Astrocyte of the spinal cord (primary cell): Measurements from ENCODE around the gene CEP83.

Experiments used
- DNase-seq: peaks from one replicate; pipeline ENCODE4 v3.0.0; 2011; ENCODE audit warnings: low read depth, low spot score
- H3K4me3 ChIP-seq: 2 replicates; pipeline ENCODE4 v1.5.1; 2011; ENCODE audit warnings: low read depth, mild to moderate bottlenecking, low read length, moderate library complexity
- CTCF ChIP-seq: IDR thresholded peaks from 2 replicates; pipeline ENCODE4 v1.5.1; 2012; ENCODE audit warnings: low read depth, mild to moderate bottlenecking, low read length, inconsistent platforms
- in situ Hi-C: cut with HindIII; loops from 2 replicates; pipeline ENCODE4 v1.10.0; 2017; ENCODE audit warnings: low sequenced_read_pairs

Gene CEP83

DNA sequence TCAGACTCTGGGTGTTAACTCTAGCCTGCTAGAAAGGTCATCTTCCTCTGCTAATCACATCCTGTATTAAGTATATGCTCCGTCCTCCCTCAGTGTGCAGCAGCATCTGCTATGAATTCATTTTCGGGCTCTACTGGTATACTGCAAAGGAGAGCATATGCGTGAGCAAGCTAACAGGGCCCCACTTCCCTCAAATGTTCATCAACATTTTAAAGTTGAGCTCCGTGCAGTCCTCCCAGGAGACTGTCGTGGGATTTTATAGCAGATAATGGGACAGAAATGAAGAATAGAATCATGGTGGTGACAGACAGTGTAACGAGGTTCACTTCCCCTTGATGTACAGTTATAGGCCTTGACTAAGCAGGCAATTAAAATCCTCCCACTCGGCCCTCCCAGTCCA lies 179.6 kb downstream of the CEP83 start:
- DNase-seq, result no peak
- H3K4me3 ChIP-seq, result no peak overlapping the region
- in situ Hi-C loops, result no loop called here
- no peak for TF ChIP-seq CTCF

DNA sequence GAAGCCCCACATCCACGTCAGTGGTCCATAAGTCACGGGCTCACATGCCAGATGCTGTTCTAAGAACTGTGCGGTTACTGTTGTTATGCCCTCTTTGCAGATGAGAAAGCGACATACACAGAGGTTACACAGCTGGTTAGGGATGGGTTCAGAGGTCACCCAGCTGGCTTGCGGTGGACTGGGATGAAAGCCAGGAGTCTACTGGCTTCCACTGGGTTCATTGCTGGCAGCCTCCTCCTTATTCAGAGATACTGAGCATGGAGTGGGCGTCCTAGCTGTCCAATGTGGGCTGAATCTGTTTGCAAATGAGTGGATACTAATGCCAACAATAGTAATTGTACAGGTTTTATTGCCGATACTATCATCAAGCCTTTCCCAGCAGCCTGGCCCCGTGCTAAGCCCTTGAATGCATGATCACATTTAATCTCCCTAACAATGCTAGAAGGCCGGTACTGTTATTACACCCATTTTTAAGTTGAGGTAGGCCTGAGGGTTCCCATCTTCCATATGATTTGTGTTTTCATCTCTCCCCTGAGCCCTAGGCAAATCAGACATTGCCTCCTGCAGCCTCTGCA lies 182.2 kb downstream of the CEP83 start:
- TF ChIP-seq CTCF, result no peak
- in situ Hi-C loops, result no loop called here

DNA sequence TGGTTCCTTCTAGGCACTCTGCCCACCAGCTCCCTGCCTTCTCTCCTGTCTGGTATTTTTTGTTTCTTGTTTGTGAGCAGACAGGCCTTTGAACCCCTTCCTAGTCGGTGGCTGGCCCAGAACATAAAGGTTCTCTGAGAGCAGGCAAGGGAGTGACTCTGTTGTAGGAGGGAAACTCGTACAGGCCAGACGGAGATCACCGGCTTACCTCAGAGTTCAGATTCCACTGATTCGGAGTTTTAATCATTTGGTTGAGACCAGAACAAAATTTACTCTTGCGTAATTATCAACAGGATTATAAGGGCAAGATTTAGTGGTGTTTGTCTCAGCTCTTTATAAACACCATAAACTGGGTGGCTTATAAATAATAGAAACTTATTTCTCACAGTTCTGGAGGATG lies 182.9 kb downstream of the CEP83 start:
- TF ChIP-seq CTCF, result no peak
- no peak overlapping the region for H3K4me3 ChIP-seq
- in situ Hi-C loops, result no loop called here
- no peak for DNase-seq

More for the DNA sequence above, 182.2 kb downstream of the CEP83 start:
- no peak overlapping the region for H3K4me3 ChIP-seq
- peak; percentile 22 for DNase-seq

DNA sequence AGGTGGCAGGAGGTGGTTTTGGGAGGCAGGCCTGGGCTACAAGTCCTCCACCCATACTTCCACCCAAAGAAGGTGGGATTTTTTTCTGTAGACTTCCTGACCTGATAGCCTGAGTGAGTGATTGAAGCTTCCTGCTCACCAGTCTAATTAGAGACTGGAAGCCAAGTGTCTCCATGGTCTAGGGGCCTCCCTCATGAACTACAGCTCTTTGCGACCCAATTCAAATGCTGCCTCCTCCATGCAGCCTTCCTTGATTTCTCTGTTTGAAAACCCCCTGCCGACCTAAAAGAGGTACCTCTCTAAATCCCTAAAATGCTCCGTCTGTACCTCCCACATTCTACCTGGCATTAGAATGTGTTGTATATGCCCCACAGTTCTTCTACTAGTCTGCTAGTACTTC lies 186.4 kb downstream of the CEP83 start:
- in situ Hi-C loops, result no loop called here

DNA sequence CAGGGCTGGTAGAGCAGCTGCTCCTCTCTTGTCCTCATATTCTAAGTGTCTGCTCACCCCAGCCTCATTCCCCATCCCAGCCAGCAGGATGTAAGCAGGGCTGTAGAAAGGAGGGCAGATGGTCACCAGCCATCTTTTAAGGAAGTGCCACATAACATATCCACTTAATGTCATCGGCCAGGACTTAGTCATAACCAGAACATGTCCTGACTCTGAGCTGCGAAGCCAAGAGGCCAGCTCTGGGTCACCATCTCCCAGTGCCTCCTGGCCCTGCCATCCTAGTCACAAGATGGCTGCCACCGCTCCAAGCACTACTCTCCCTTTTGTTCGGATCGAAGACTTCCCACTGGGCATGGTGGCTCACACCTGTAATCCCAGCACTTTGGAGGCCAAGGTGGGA lies 187.4 kb downstream of the CEP83 start:
- no peak for TF ChIP-seq CTCF
- H3K4me3 ChIP-seq, result no peak overlapping the region
- in situ Hi-C loops, result no loop called here
- no peak for DNase-seq

More for the DNA sequence above, 186.4 kb downstream of the CEP83 start:
- DNase-seq, result no peak
- TF ChIP-seq CTCF, result no peak
- no peak overlapping the region for H3K4me3 ChIP-seq

DNA sequence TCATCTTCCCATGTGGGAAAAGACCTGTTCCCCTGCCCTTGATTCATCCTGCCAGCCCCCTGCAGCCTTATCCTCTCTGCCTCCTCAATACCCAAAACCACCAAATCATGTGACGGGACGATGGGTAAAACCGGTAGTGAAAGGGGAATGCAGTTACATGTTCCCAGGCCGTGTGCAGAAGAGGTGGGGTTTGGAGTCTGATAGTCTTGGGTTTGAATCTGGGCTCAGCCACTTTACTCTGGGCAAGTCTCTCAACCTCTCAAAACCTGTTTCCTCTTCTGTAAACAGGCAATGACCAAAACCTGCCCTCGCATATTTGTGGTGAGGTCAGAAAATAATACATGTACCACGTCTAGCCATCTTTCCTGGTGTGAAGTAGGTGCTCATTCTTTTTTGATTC lies 188.3 kb downstream of the CEP83 start:
- in situ Hi-C loops, result no loop called here
- no peak for TF ChIP-seq CTCF
- no peak for DNase-seq
- no peak overlapping the region for H3K4me3 ChIP-seq
